Progenitor cell of endocrine pancreas (in vitro differentiated cells): ENCODE results near the gene CCL14. TPM values are rescaled to one million over a fixed set of nuclear protein-coding genes. Genes with fewer than 3 reads are reported as not detected.
"Not testable (repeated sequence)": the region's sequence is repeated elsewhere in the genome, so short reads cannot be mapped to it uniquely, and the experiment has no call there.

ENCODE experiments used
- DNase-seq: peaks from one replicate; pipeline ENCODE4 v3.0.0; 2021; ENCODE audit warnings: low spot score; ENCODE audit not compliant: unreplicated experiment
- H3K27ac Mint-ChIP-seq: 2 replicates; pipeline ENCODE4 v1.8.0; 2021; ENCODE audit warnings: mild to moderate bottlenecking, moderate library complexity, mixed read lengths
- H3K27me3 Mint-ChIP-seq: 2 replicates; pipeline ENCODE4 v1.8.0; 2021; ENCODE audit warnings: mixed read lengths
- H3K36me3 Mint-ChIP-seq: 2 replicates; pipeline ENCODE4 v1.8.0; 2022; ENCODE audit warnings: mixed read lengths; ENCODE audit not compliant: insufficient read depth
- H3K4me1 Mint-ChIP-seq: 2 replicates; pipeline ENCODE4 v1.8.0; 2021; ENCODE audit warnings: low read depth, mixed read lengths
- H3K4me3 Mint-ChIP-seq: 2 replicates; pipeline ENCODE4 v1.8.0; 2021; ENCODE audit warnings: low read depth, mild to moderate bottlenecking, moderate library complexity, mixed read lengths
- H3K9me3 Mint-ChIP-seq: 2 replicates; pipeline ENCODE4 v1.8.0; 2021; ENCODE audit warnings: low read depth, mixed read lengths
- total RNA-seq: library from RNA; stranded (reverse); gene quantifications from 2 replicates; pipeline ENCODE4 v1.2.1, GENCODE V29; 2021
- TF ChIP-seq, protein P1 (sequence below): fragments of 200-600 bp; sonication (generic); IDR thresholded peaks from one replicate; pipeline ENCODE4 v1.5.0; 2021; ENCODE audit warnings: antibody characterized with exemption, mild to moderate bottlenecking; ENCODE audit not compliant: unreplicated experiment

The CCL14 gene
- total RNA-seq, 1 donor from 2014 or later = not detected

DNA sequence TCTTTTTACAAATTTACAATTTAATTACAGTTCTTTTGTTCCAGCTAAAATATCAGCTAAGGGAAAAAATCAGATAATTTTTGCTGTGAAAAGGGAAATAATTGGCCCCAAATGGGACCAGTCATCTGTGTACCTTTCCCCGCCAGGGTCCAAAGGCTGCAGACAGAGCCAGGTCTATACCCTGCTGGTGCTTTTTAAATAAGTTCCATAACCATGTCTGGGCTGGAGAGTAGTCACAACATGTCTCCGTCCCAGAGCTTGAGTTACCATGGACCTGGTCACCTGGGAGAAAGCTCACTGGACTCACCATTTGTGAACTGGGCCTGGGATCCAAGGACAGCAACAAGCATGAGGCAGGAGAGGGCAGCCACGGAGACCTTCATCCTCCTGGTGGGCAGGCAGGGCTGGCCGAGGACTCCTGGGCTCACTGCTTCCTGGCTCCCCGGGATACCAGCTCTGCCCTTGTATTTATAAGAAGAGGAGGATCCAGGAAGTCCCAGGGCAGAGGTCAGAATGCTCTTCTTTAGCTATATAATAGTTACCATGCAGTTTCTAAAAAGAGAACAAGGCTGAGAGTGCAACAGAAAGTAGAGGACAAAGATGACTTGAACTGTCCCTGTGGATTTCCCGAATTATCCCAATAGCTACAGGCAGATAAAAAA lies 14.7 kb upstream of the CCL14 start, which contains the start of gene CCL15:
CCL15 (minus strand) TSS at position 444 of the 662 bp plus-strand sequence; CDS start at position 383, 61 bp downstream.
- peak within 1 kb of the TSS; percentile 10 for H3K27ac Mint-ChIP-seq
- H3K27me3 Mint-ChIP-seq = no peaks in the 10 kb centered on the region
- no peaks in the 10 kb centered on the region for H3K36me3 Mint-ChIP-seq
- H3K4me3 Mint-ChIP-seq = peak within 1 kb of the TSS; percentile 32
- TF ChIP-seq, protein P1, sequence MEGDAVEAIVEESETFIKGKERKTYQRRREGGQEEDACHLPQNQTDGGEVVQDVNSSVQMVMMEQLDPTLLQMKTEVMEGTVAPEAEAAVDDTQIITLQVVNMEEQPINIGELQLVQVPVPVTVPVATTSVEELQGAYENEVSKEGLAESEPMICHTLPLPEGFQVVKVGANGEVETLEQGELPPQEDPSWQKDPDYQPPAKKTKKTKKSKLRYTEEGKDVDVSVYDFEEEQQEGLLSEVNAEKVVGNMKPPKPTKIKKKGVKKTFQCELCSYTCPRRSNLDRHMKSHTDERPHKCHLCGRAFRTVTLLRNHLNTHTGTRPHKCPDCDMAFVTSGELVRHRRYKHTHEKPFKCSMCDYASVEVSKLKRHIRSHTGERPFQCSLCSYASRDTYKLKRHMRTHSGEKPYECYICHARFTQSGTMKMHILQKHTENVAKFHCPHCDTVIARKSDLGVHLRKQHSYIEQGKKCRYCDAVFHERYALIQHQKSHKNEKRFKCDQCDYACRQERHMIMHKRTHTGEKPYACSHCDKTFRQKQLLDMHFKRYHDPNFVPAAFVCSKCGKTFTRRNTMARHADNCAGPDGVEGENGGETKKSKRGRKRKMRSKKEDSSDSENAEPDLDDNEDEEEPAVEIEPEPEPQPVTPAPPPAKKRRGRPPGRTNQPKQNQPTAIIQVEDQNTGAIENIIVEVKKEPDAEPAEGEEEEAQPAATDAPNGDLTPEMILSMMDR = no peak
- DNase-seq = no peak
- no peaks in the 10 kb centered on the region for H3K9me3 Mint-ChIP-seq
- peaks cover 39% of the 10 kb centered on the region for H3K4me1 Mint-ChIP-seq

DNA sequence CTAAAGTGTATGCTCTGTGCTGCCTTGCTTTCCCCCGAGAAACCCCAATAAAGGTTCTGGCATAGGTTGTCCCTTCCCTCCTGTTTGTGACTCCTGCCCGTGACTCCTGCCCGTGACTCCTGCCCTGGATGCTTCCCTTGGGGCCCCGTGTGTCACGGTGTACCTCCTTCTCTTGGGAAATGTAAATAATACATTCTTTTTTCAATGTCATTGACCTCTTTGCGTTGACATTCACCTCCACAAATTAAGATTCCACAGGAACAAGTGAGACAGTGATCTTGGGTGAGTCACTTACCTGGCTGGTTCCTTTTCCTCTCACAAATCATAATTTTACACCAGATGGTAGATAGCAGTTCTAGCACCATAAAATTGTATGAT lies 14.2 kb upstream of the CCL14 start:
- Mint-ChIP-seq H3K4me1 (peaks cover 35% of the 10 kb centered on the region), H3K27ac (no peak overlapping the region), H3K9me3 (no peaks in the 10 kb centered on the region), H3K27me3 (no peaks in the 10 kb centered on the region), H3K36me3 (no peaks in the 10 kb centered on the region), H3K4me3 (peak overlapping the region; percentile 32)
- no peak for DNase-seq
- TF ChIP-seq, protein P1 = no peak

DNA sequence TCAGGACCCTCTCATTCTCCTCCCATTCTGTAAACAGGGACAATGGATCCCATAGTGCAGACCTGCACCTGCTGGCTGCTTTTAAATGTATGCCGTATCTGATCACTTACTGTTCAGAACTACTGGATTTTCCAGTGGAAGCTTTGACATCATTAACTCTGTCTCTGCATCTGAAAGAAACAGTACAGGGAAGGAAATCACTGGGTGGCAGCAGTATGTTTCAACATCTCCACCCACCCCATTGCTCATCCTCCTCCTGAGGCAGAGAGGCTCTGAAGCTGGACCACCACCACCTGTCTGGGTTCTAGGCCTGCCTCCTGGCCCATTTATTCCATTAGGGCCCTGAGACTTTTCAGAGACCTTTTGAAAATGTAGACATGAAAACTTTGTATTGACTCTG lies 12.2 kb upstream of the CCL14 start:
- DNase-seq = no peak
- Mint-ChIP-seq H3K4me1 (peaks cover 22% of the 10 kb centered on the region), H3K4me3 (no peak overlapping the region), H3K36me3 (no peaks in the 10 kb centered on the region), H3K9me3 (peaks cover 11% of the 10 kb centered on the region), H3K27me3 (no peaks in the 10 kb centered on the region), H3K27ac (no peak overlapping the region)
- TF ChIP-seq, protein P1 = no peak

DNA sequence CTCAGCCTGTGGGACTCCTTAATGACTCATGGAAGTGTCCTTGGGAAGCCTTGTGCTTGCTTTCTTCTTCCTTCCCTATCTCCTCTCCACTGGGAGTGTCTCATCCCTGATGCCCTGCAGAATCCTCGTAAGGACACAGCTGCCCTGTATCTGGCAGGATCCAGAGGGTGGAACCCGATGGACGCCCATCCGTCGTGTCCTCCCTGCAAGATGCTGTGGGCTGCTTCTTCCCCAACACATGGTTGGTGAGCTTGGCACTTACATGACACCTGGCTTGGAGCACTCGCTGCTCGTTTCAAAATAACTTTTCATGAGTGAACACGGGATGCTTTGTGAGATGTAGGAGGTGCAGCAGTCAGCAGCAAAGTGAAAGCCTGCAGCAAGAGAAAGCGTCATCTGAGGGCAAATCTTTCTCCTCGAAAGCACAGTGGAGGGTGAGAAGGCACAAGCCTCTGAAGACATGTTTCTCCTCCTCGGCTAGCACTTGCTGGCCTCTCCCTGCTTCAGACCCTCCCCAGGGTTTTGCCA lies 11.6 kb upstream of the CCL14 start:
- no peak for DNase-seq
- Mint-ChIP-seq H3K4me3 (no peak overlapping the region), H3K4me1 (peaks cover 17% of the 10 kb centered on the region), H3K36me3 (no peaks in the 10 kb centered on the region), H3K9me3 (peaks cover 11% of the 10 kb centered on the region), H3K27ac (no peak overlapping the region), H3K27me3 (no peaks in the 10 kb centered on the region)
- TF ChIP-seq, protein P1 = no peak

DNA sequence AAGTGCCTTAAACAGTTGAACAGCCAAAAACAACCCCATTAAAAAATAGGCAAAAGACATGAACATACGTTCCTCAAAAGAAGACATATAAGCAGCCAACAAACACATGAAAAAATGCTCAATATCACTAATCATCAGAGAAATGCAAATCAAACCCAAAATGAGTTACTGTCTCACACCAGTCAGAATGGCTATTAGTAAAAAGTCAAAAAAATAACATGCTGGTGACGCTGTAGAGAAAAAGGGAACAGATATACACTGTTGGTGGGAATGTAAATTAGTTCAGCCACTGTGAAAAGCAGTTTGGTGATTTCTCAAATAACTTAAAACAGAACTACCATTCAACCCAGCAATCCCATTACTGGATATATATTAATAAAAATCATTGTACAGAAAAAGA lies 8.8 kb upstream of the CCL14 start:
- H3K4me3 Mint-ChIP-seq, DNase-seq, H3K27ac Mint-ChIP-seq, H3K36me3 Mint-ChIP-seq, H3K4me1 Mint-ChIP-seq, H3K27me3 Mint-ChIP-seq: not testable (repeated sequence)
- peaks cover 11% of the 10 kb centered on the region for H3K9me3 Mint-ChIP-seq

DNA sequence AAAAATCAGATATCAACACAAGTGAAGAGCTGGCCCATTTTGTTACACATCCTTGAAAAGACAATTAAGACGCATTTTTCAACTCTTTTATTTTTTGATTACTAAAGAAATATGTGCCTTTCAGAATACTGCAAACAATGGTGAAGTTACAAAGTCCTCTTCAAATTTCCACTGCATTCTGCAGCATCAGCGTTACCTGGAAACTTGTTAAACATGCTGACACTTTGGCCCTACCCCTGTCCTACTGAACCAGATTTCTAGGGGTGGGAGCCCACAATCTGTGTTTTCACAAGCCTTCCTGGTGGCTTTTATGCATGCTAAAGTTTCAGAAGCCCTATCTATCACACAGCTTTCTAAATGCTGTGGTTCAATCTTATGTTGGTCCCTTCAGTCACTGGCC lies 4.5 kb upstream of the CCL14 start:
- no peak for DNase-seq
- peak overlapping the region; percentile 84 for H3K27ac Mint-ChIP-seq
- peaks cover 16% of the 10 kb centered on the region for H3K9me3 Mint-ChIP-seq
- peaks cover 7% of the 10 kb centered on the region for H3K4me1 Mint-ChIP-seq
- H3K36me3 Mint-ChIP-seq = no peaks in the 10 kb centered on the region
- no peaks in the 10 kb centered on the region for H3K27me3 Mint-ChIP-seq
- H3K4me3 Mint-ChIP-seq = no peak overlapping the region
- TF ChIP-seq, protein P1 = no peak
